Natural killer cell (primary cell): ENCODE data around the gene ALOX12B. TPM values are rescaled to one million over a fixed set of nuclear protein-coding genes. Genes with fewer than 3 reads are reported as not detected.

ENCODE experiments used
- ATAC-seq, 3 donors: fragments of 150-1000 bp in 2 of 3; fragments of 200-7000 bp in 1 of 3; cut with Tn5 transposase; 1 replicate in 1 of 3; 2 replicates in 2 of 3; pipeline ENCODE4 v1.10.0; 2021; ENCODE audit warnings: mild to moderate bottlenecking in 2 of 3, moderate library complexity in 2 of 3
- DNase-seq, 2 donors: peaks; one replicate each; pipeline versions ENCODE4 v3.0.0 to v3.0.0-alpha.2; 2013 to 2021; ENCODE audit warnings: mixed read lengths in 1 of 2
- H3K27ac ChIP-seq: one replicate; pipeline ENCODE4 v1.5.1; 2013; ENCODE audit warnings: mild to moderate bottlenecking, low read length
- H3K27me3 ChIP-seq: one replicate; pipeline ENCODE4 v1.6.1; 2013; ENCODE audit warnings: low read length; ENCODE audit not compliant: control insufficient read depth, insufficient read depth
- H3K36me3 ChIP-seq: one replicate; pipeline ENCODE4 v1.6.1; 2013; ENCODE audit warnings: low read length; ENCODE audit not compliant: control insufficient read depth, insufficient read depth
- H3K4me1 ChIP-seq: one replicate; pipeline ENCODE4 v1.6.1; 2013; ENCODE audit warnings: low read length; ENCODE audit not compliant: control insufficient read depth, insufficient read depth
- H3K4me3 ChIP-seq: one replicate; pipeline ENCODE4 v1.5.1; 2013; ENCODE audit warnings: low read length
- H3K9me3 ChIP-seq: one replicate; pipeline ENCODE4 v1.6.1; 2013; ENCODE audit warnings: low read length; ENCODE audit not compliant: control insufficient read depth, insufficient read depth
- H3K27ac Mint-ChIP-seq, 2 donors: one replicate each; pipeline ENCODE4 v1.8.0; 2022; ENCODE audit warnings: mild to moderate bottlenecking in 2 of 2, mixed read lengths in 2 of 2, moderate library complexity in 1 of 2
- H3K27me3 Mint-ChIP-seq, 2 donors: one replicate each; pipeline ENCODE4 v1.8.0; 2022; ENCODE audit warnings: low read depth in 2 of 2, mixed read lengths in 2 of 2
- H3K36me3 Mint-ChIP-seq: one replicate; pipeline ENCODE4 v1.8.0; 2022; ENCODE audit warnings: mixed read lengths
- H3K4me1 Mint-ChIP-seq, 2 donors: one replicate each; pipeline ENCODE4 v1.8.0; 2022; ENCODE audit warnings: mixed read lengths in 2 of 2
- H3K4me3 Mint-ChIP-seq: one replicate; pipeline ENCODE4 v1.8.0; 2022; ENCODE audit warnings: mild to moderate bottlenecking, moderate library complexity, mixed read lengths
- H3K9me3 Mint-ChIP-seq, 2 donors: one replicate each; pipeline ENCODE4 v1.8.0; 2022; ENCODE audit warnings: mixed read lengths in 2 of 2
- CTCF ChIP-seq: fragments of 200-600 bp; IDR thresholded peaks from one replicate; pipeline ENCODE4 v1.8.0; 2022; ENCODE audit warnings: antibody characterized with exemption
- WGBS: methylation state at CpG from one replicate; pipeline ENCODE4 v1.1.7; 2013; ENCODE audit warnings: missing lambda C conversion rate; ENCODE audit not compliant: insufficient coverage; 5-methylcytosine and 5-hydroxymethylcytosine counted together
- intact Hi-C: fragments of 100-400 bp; cut with micrococcal nuclease; formaldehyde crosslinking; loops from one replicate; pipeline ENCODE4 v1.14.2; 2022
- total RNA-seq, 4 donors: library from RNA; stranded (reverse); fragments of 120-200 nt in 1 of 4; gene quantifications; one replicate each; pipeline versions ENCODE4 v1.2.3 to v1.2.4, GENCODE V29; 2013 to 2022

The ALOX12B gene
- total RNA-seq, 3 donors from 2014 or later (not counting 1 experiment from before 2014, with no cell fraction given): 0.29 to 0.58 (median 0.56) TPM

GRCh38 chr17:8089728-8090127 is 2.2 kb upstream of the ALOX12B start:
- Histone ChIP-seq H3K27ac (no peak overlapping the region), H3K4me3 (no peak overlapping the region), H3K36me3 (no peaks in the 10 kb centered on the region), H3K4me1 (peaks cover 10% of the 10 kb centered on the region), H3K27me3 (no peaks in the 10 kb centered on the region), H3K9me3 (no peaks in the 10 kb centered on the region)
- Mint-ChIP-seq H3K4me1 (peaks cover 4% of the 10 kb centered on the region in 2 donors), H3K9me3 (no peaks in the 10 kb centered on the region), H3K27ac (no peak overlapping the region), H3K36me3 (no peaks in the 10 kb centered on the region), H3K27me3 (peaks cover 23 to 32% of the 10 kb centered on the region in 2 donors), H3K4me3 (no peak overlapping the region)
- no peak for DNase-seq
- no peak for TF ChIP-seq CTCF
- intact Hi-C loops: loop anchor here (10.0 kb wide), 1 partner anchor 695 kb away; no protein-coding TSS in a partner anchor
- no peak for ATAC-seq
- 85% methylated on average over 5 of the region's 6 CpGs for WGBS

DNA sequence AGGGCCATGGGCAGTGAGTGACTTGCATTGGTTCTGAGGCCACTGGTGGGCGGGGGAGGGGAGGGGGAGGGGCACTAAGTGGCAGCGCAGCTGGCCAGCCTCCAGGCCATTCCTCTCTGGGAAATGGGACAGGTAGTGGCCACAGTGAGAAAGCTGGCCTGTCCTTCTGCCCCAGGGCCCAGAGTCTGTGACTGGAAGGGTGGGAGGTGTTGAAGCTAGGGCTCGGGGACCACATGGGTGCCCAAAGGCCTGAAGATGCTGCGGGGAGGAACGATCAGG is 375 bp upstream of the ALOX12B start:
- Histone ChIP-seq H3K36me3 (no peaks in the 10 kb centered on the region), H3K4me3 (no peak overlapping the region), H3K27ac (no peak overlapping the region), H3K4me1 (peaks cover 3% of the 10 kb centered on the region), H3K9me3 (no peaks in the 10 kb centered on the region), H3K27me3 (no peaks in the 10 kb centered on the region)
- 80% methylated on average over 5 of the region's 5 CpGs for WGBS
- Mint-ChIP-seq H3K36me3 (no peaks in the 10 kb centered on the region), H3K27me3 (peaks cover 23 to 29% of the 10 kb centered on the region in 2 donors), H3K4me3 (no peak overlapping the region), H3K4me1 (no peaks in the 10 kb centered on the region), H3K9me3 (no peaks in the 10 kb centered on the region), H3K27ac (no peak overlapping the region)
- ATAC-seq: no peak
- DNase-seq: no peak
- intact Hi-C loops: no loop called here
- TF ChIP-seq CTCF: no peak

DNA sequence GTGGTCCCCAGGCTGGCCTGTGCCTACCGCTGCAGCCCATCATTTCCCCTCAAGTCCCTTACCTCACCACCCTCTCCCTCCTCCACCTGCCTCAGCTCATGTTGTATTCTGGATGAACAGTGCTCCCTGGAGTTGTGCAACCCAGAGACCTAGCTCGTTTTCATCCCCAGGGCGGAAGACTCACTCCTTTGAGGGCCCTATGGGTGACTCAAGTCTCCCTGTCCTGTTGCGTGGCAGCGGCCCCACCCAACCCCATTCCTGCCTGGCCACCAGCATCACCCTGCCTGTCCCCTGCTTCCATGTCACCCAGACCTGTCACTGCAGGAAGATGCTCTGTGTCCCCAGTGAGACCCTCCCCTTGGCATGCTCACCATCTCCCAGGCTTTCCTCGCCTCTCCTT is 3.3 kb downstream of the ALOX12B start:
- ATAC-seq (no peak), DNase-seq (no peak)
- H3K4me1 ChIP-seq: peaks cover 11% of the 10 kb centered on the region
- intact Hi-C loops: loop anchor here (5.0 kb wide), 1 partner anchor 33 kb away; the partner anchor contains the start of gene ALOXE3
- H3K4me1 Mint-ChIP-seq: peaks cover 0 to 10% of the 10 kb centered on the region in 2 donors
- WGBS: 92% methylated on average over 6 of the region's 6 CpGs
- H3K9me3 Mint-ChIP-seq: no peaks in the 10 kb centered on the region
- no peak overlapping the region for H3K4me3 Mint-ChIP-seq
- TF ChIP-seq CTCF: no peak
- H3K9me3 ChIP-seq: no peaks in the 10 kb centered on the region
- no peaks in the 10 kb centered on the region for H3K36me3 ChIP-seq
- peaks cover 7 to 13% of the 10 kb centered on the region in 2 donors for H3K27me3 Mint-ChIP-seq
- no peaks in the 10 kb centered on the region for H3K36me3 Mint-ChIP-seq
- no peak overlapping the region for H3K27ac Mint-ChIP-seq
- no peak overlapping the region for H3K4me3 ChIP-seq
- H3K27me3 ChIP-seq: no peaks in the 10 kb centered on the region
- no peak overlapping the region for H3K27ac ChIP-seq

DNA sequence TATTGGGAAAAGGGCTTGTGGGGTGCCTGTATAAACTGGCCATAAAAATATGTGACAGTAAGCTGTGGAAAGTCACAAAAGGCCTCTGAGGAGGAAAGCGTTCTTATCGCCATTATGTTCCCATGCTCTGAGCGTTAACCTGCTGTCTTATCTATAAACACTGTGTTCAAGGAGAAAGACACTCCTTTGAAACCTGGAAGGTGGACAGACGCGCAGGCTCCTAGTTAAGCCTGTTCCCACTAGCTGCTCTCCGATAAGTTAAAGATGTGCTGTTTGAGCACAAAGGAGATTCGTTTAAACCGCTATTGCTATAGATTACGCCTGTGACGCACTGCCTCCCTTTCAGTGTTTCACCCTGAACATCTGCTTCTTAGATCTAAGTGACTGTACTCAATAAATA is 5.2 kb downstream of the ALOX12B start:
- 96% methylated on average over 10 of the region's 10 CpGs for WGBS
- H3K9me3 Mint-ChIP-seq: no peaks in the 10 kb centered on the region
- no peak for TF ChIP-seq CTCF
- DNase-seq: no peak
- intact Hi-C loops: loop anchor here (5.0 kb wide), 1 partner anchor 35 kb away; the partner anchor contains the start of gene ALOXE3
- H3K4me1 ChIP-seq: peaks cover 19% of the 10 kb centered on the region
- no peaks in the 10 kb centered on the region for H3K27me3 ChIP-seq
- H3K27ac Mint-ChIP-seq: no peak overlapping the region
- H3K36me3 Mint-ChIP-seq: no peaks in the 10 kb centered on the region
- no peak overlapping the region for H3K27ac ChIP-seq
- no peak overlapping the region for H3K4me3 ChIP-seq
- peaks cover 0 to 3% of the 10 kb centered on the region in 2 donors for H3K27me3 Mint-ChIP-seq
- H3K4me1 Mint-ChIP-seq: peaks cover 0 to 14% of the 10 kb centered on the region in 2 donors
- H3K4me3 Mint-ChIP-seq: no peak overlapping the region
- H3K9me3 ChIP-seq: no peaks in the 10 kb centered on the region
- ATAC-seq: no peak
- no peaks in the 10 kb centered on the region for H3K36me3 ChIP-seq
